Keratinocyte (primary cell): ENCODE data around the gene MAG.

Experiments used
- CTCF ChIP-seq, 3 experiments: IDR thresholded peaks in 1 of 3; conservative IDR thresholded peaks in 1 of 3; optimal IDR thresholded peaks in 1 of 3; 2 replicates in 2 of 3; 3 replicates in 1 of 3; pipeline versions ENCODE3 to v1.5.1; 2011; ENCODE audit warnings: low read length in 3 of 3, mild to moderate bottlenecking in 3 of 3, moderate library complexity in 2 of 3, control low read depth in 1 of 3, inconsistent platforms in 1 of 3; ENCODE audit not compliant: insufficient read depth in 2 of 3; ENCODE audit errors: extremely low read depth in 1 of 3
- EZH2 ChIP-seq: IDR thresholded peaks from one replicate; pipeline ENCODE4 v1.6.1; 2012; ENCODE audit warnings: inconsistent platforms, mild to moderate bottlenecking, low read length, moderate library complexity

DNA sequence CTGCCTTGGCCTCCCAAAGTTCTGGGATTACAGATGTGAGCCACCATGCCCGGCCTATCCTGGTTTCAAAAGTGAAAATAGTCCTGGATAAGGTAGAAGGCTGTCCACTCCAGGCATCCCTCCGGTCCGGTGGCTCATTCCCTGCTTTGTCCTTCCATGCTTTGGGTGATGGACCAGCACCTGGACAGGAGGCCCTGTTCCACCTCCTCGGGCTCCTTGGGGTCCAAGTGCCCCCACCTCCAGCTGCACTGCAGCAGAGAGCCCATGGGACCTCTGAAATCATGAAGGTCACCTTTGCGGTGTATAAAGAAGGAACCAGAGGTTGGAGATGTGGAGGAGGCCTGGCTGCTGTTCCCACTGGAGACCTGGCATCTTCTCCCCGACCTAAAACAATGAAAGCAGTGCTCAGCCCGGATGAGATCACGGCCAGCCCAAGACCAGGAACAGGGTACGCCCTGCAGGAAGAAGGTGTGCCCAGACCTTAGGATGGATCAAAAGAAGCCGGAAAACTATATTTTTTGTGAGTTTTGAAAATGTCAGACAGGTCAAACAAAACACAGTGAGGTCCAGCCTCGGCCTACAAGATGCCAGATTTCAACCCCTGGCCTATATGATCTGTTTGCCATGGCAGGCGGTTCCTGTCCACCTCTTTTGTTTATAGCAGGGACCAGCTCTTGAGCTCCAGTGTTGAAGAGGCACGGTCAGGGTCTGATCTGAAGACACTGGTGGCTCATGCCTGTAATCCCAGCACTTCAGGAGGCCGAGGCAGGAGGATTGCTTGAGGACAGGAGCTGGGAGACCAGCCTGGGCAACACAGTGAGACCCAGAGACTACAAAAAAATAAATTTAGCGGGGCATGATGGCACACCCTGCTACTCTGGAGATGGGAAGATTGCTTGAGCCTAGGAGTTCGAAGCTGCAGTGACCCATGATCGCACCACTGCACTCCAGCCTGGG lies 37.3 kb upstream of the MAG start:
- no peak for TF ChIP-seq CTCF (optimal IDR thresholded peaks at IDR 0.05 in 1 of 3, IDR thresholded peaks at IDR 0.05 in 1 of 3, conservative IDR thresholded peaks at IDR 0.05 in 1 of 3; ENCODE audit: extremely low read depth in 1 of 3, insufficient read depth in 2 of 3, low read length in 3 of 3)
- TF ChIP-seq EZH2: no peak
